GM12878 (cell line): ENCODE data around the gene HADH. TPM values are rescaled to one million over a fixed set of nuclear protein-coding genes. Genes with fewer than 3 reads are reported as not detected.

Experiments
- ATAC-seq: fragments of 200-7000 bp; cut with Tn5 transposase; 3 replicates; pipeline ENCODE4 v1.9.1; 2020; ENCODE audit warnings: mild to moderate bottlenecking, moderate library complexity
- BruUV-seq: library from RNA; stranded (reverse); fragments of 400-500 nt; replicated peaks from 2 replicates; lab custom pipeline; 2021; lab: Mats Ljungman, UMichigan
- CTCF ChIA-PET: fragments of 300-600 bp; sonication (Branson Sonifier 250); formaldehyde crosslinking; extraction: SDS; loops from one replicate; lab custom pipeline; 2021; ENCODE audit warnings: inconsistent platforms; lab: Yijun Ruan, JAX
- POLR2A ChIA-PET: fragments of 350-600 bp; formaldehyde crosslinking; extraction: SDS; loops from one replicate; lab custom pipeline; 2021; ENCODE audit warnings: inconsistent platforms; lab: Charles Lee
- RAD21 ChIA-PET: fragments of 300-600 bp; sonication (Branson Sonifier 250); formaldehyde crosslinking; loops from one replicate; lab custom pipeline; 2023; ENCODE audit warnings: antibody characterized with exemption; ENCODE audit not compliant: unreplicated experiment; lab: Charles Lee
- SMC1A ChIA-PET: fragments of 300-600 bp; sonication (Branson Sonifier 250); formaldehyde crosslinking; loops from one replicate; lab custom pipeline; 2023; ENCODE audit not compliant: unreplicated experiment, uncharacterized antibody; lab: Charles Lee
- DNase-seq: peaks from one replicate; pipeline ENCODE4 v3.0.0-alpha.2; 2011; ENCODE audit warnings: low read depth, low spot score
- FAIRE-seq: peaks from 3 replicates; lab custom pipeline; 2011; peaks lifted over from hg19 to GRCh38; lab: Jason Lieb, UNC
- H2AFZ ChIP-seq: 2 replicates; pipeline ENCODE4 v1.6.0; 2011; ENCODE audit warnings: low read depth, low read length, control low read depth; ENCODE audit not compliant: control insufficient read depth
- H3K27ac ChIP-seq: 2 replicates; pipeline ENCODE4 v1.5.1; 2011; ENCODE audit warnings: control low read depth; ENCODE audit not compliant: control insufficient read depth, insufficient read depth
- H3K27me3 ChIP-seq, 2 experiments: replicated peaks in 1 of 2; 2 replicates each; pipeline versions ENCODE4 v1.6.0 to v1.6.1; 2011; ENCODE audit warnings: low read length in 1 of 2; ENCODE audit not compliant: control insufficient read depth in 2 of 2, insufficient read depth in 2 of 2
- H3K36me3 ChIP-seq, 2 experiments: 2 replicates each; pipeline ENCODE4 v1.5.1; 2011; ENCODE audit warnings: low read length in 1 of 2; ENCODE audit not compliant: control insufficient read depth in 2 of 2, insufficient read depth in 2 of 2
- H3K4me1 ChIP-seq: 2 replicates; pipeline ENCODE4 v1.6.1; 2011; ENCODE audit warnings: mild to moderate bottlenecking, low read length, moderate library complexity, mixed read lengths; ENCODE audit not compliant: control insufficient read depth, insufficient read depth
- H3K4me2 ChIP-seq: 2 replicates; pipeline ENCODE4 v1.6.0; 2011; ENCODE audit warnings: control low read depth; ENCODE audit not compliant: control insufficient read depth, insufficient read depth
- H3K4me3 ChIP-seq: fragments of 200-600 bp; sonication (generic); 2 replicates; pipeline ENCODE4 v1.5.1; 2016
- H3K79me2 ChIP-seq: 2 replicates; pipeline ENCODE4 v1.6.0; 2011; ENCODE audit warnings: low read length; ENCODE audit not compliant: control insufficient read depth, insufficient read depth
- H3K9ac ChIP-seq: 2 replicates; pipeline ENCODE4 v1.8.0; 2011; ENCODE audit warnings: low read length, control low read depth, mixed read lengths; ENCODE audit not compliant: control insufficient read depth, insufficient read depth
- H3K9me3 ChIP-seq: replicated peaks from 3 replicates; pipeline ENCODE4 v1.5.1; 2011; ENCODE audit warnings: mild to moderate bottlenecking, low read length; ENCODE audit not compliant: control insufficient read depth, insufficient read depth
- H4K20me1 ChIP-seq: 2 replicates; pipeline ENCODE4 v1.6.0; 2011; ENCODE audit not compliant: control insufficient read depth, insufficient read depth
- ASH2L ChIP-seq: fragments of 300-600, 200-600 bp; sonication (generic); IDR thresholded peaks from 2 replicates; pipeline ENCODE4 v1.6.1; 2017; ENCODE audit warnings: low read depth, mild to moderate bottlenecking, borderline replicate concordance
- CBX3 ChIP-seq: fragments of 200-600 bp; sonication (generic); IDR thresholded peaks from 2 replicates; pipeline ENCODE4 v1.6.1; 2016; ENCODE audit warnings: low read depth, borderline replicate concordance
- CHD1 ChIP-seq: IDR thresholded peaks from 2 replicates; pipeline ENCODE4 v1.6.1; 2012; ENCODE audit warnings: low read depth, low read length, improper control_type of control experiment
- CREM ChIP-seq: IDR thresholded peaks from 2 replicates; pipeline ENCODE4 v1.6.1; 2014; ENCODE audit warnings: antibody characterized with exemption, low read depth
- E2F4 ChIP-seq: IDR thresholded peaks from 2 replicates; pipeline ENCODE4 v1.6.1; 2012; ENCODE audit warnings: low read depth, low read length, improper control_type of control experiment
- ELK1 ChIP-seq: IDR thresholded peaks from 2 replicates; pipeline ENCODE4 v1.6.1; 2012; ENCODE audit warnings: low read depth, low read length, improper control_type of control experiment
- EZH2 ChIP-seq: IDR thresholded peaks from 2 replicates; pipeline ENCODE4 v1.6.1; 2012; ENCODE audit warnings: low read depth, mild to moderate bottlenecking, control low read depth, inconsistent platforms, low read length, borderline replicate concordance; ENCODE audit not compliant: control insufficient read depth
- MTA2 ChIP-seq: fragments of 450-650 bp; IDR thresholded peaks from 2 replicates; pipeline ENCODE4 v1.6.1; 2016; ENCODE audit warnings: low read depth, mild to moderate bottlenecking, moderate library complexity
- NFXL1 ChIP-seq: fragments of 450-650 bp; IDR thresholded peaks from 2 replicates; pipeline ENCODE4 v1.6.1; 2017; ENCODE audit warnings: antibody characterized with exemption, mild to moderate bottlenecking, borderline replicate concordance
- NFYB ChIP-seq: IDR thresholded peaks from 2 replicates; pipeline ENCODE4 v1.6.1; 2011; ENCODE audit warnings: low read depth, mild to moderate bottlenecking, low read length, improper control_type of control experiment, moderate library complexity; ENCODE audit not compliant: insufficient read depth
- POLR2A ChIP-seq: IDR thresholded peaks from 2 replicates; pipeline ENCODE4 v1.6.1; 2011; ENCODE audit warnings: low read depth, mild to moderate bottlenecking, low read length
- POU2F2 ChIP-seq: IDR thresholded peaks from 3 replicates; pipeline ENCODE4 v1.6.1; 2011; ENCODE audit warnings: low read depth, mild to moderate bottlenecking, low read length, borderline replicate concordance
- RELB ChIP-seq: fragments of 450-650 bp; IDR thresholded peaks from 2 replicates; pipeline ENCODE4 v1.6.1; 2017; ENCODE audit warnings: low read depth, mild to moderate bottlenecking, moderate library complexity
- ZBED1 ChIP-seq: IDR thresholded peaks from 2 replicates; pipeline ENCODE4 v1.6.1; 2016; ENCODE audit warnings: borderline replicate concordance
- ZNF207 ChIP-seq: fragments of 450-650 bp; IDR thresholded peaks from 2 replicates; pipeline ENCODE4 v1.6.1; 2014; ENCODE audit warnings: antibody characterized with exemption, mild to moderate bottlenecking, borderline replicate concordance
- in situ Hi-C: fragments of 300-500 bp; cut with MboI; formaldehyde crosslinking; loops from 9 replicates; pipeline ENCODE4 v1.14.3; 2018; ENCODE audit warnings: mixed read lengths
- intact Hi-C: fragments of 100-400 bp; cut with micrococcal nuclease; formaldehyde crosslinking; loops from one replicate; pipeline ENCODE4 v1.14.2; 2022; ENCODE audit not compliant: unreplicated experiment
- polyA plus RNA-seq, 11 experiments: library from polyadenylated mRNA; depleted of rRNA in 4 of 11; unstranded in 6 of 11; stranded (reverse) in 5 of 11; fragments of >200 nt; fragmentation: Nextera tagmentation in 4 of 11; fragmentation: Illumina TruSeq in 1 of 11; extraction: Ambion mirVana in 4 of 11; extraction: Trizol in 1 of 11; gene quantifications; 1 replicate in 1 of 11; 2 replicates in 10 of 11; pipeline versions ENCODE4 v1.2.1 to v1.2.3, GENCODE V29; 2011 to 2016; ENCODE audit warnings: inconsistent platforms in 2 of 11, missing spikeins in 2 of 11, low read depth in 1 of 11
- total RNA-seq, 4 experiments: library from RNA; depleted of rRNA in 3 of 4; stranded (reverse); fragments of >200 nt in 3 of 4; fragmentation: Illumina TruSeq in 1 of 4; extraction: Trizol in 1 of 4; gene quantifications; 2 replicates each; pipeline versions ENCODE4 v1.2.1 to v1.2.3, GENCODE V29; 2013 to 2021

Gene HADH
- total and polyA plus RNA-seq, 10 of the 15 experiments (the other 5 are each of a cell fraction or from before 2014, with no cell fraction given), result 20.3 to 97.9 (median 76.6) TPM

- intact Hi-C loops, result no loop called here
- in situ Hi-C loops, result no loop called here
- BruUV-seq, result no TSS peak
- ChIA-PET CTCF (interaction anchor here (1.1 to 1.7 kb wide), 3 partner anchors 12 to 504 kb away, joined by 4 to 7 read pairs (median 5); no protein-coding TSS in a partner anchor), POLR2A (no interaction called here), RAD21 (no interaction called here), SMC1A (interaction anchor here (1.1 to 2.2 kb wide), 2 partner anchors 9 to 100 kb away, joined by 4 to 7 read pairs; partner anchors contain the start of gene LEF1)
- no peak for FAIRE-seq
- H3K36me3 ChIP-seq, result no peaks in the 10 kb centered on the region
- no peak for DNase-seq
- H3K4me2 ChIP-seq, result no peak overlapping the region
- TF ChIP-seq ZNF207 (no peak), CBX3 (no peak), POLR2A (no peak), NFYB (no peak), EZH2 (no peak), ELK1 (no peak), CREM (no peak), MTA2 (no peak), E2F4 (no peak), ASH2L (no peak), NFXL1 (no peak), ZBED1 (no peak), CHD1 (no peak), POU2F2 (no peak), RELB (no peak)
- no peak overlapping the region for H3K4me3 ChIP-seq
- no peak for ATAC-seq
- no peaks in the 10 kb centered on the region for H3K9me3 ChIP-seq
- no peaks in the 10 kb centered on the region for H4K20me1 ChIP-seq
- H3K4me1 ChIP-seq, result no peaks in the 10 kb centered on the region
- no peak overlapping the region for H2AFZ ChIP-seq
- H3K27me3 ChIP-seq, result no peaks in the 10 kb centered on the region
- H3K79me2 ChIP-seq, result no peaks in the 10 kb centered on the region
- no peak overlapping the region for H3K27ac ChIP-seq
- no peak overlapping the region for H3K9ac ChIP-seq
Observed at GRCh38 chr4:108068442-108068841, 78.8 kb downstream of the HADH start.
